ENCODE results near the gene PDE1C.

DNA sequence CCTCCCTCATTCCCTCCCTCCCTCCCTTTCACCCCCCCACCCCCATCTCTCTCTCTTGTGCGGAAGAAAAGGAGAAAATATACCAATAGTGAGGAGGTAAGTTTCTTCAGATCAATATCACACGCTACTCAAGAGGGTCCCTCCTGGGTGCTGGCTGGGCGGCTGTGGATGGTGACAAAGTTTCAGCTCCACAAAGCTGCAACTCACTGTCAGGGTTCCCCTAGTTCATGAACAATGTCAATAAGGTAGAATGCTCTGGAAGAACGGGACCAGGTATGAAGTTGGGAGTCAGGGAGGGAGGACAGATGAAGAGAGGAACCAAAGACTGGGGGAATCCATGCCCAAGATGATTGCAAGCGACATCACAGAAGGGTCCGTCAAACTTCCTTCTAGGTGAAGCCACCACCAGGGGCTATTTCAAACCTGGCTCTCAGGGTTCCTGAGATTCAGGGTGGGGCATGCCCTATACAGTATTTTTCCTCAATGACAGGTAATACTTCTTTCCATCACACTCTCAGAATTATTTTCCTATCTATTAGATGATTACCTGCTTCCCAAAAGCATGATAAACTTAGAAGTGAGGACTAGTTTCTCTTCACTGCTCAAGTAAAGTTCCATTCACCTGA is 1.4 kb upstream of the PDE1C start:
- TF ChIP-seq, protein P1, sequence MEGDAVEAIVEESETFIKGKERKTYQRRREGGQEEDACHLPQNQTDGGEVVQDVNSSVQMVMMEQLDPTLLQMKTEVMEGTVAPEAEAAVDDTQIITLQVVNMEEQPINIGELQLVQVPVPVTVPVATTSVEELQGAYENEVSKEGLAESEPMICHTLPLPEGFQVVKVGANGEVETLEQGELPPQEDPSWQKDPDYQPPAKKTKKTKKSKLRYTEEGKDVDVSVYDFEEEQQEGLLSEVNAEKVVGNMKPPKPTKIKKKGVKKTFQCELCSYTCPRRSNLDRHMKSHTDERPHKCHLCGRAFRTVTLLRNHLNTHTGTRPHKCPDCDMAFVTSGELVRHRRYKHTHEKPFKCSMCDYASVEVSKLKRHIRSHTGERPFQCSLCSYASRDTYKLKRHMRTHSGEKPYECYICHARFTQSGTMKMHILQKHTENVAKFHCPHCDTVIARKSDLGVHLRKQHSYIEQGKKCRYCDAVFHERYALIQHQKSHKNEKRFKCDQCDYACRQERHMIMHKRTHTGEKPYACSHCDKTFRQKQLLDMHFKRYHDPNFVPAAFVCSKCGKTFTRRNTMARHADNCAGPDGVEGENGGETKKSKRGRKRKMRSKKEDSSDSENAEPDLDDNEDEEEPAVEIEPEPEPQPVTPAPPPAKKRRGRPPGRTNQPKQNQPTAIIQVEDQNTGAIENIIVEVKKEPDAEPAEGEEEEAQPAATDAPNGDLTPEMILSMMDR (conservative IDR thresholded peaks at IDR 0.05; ENCODE audit: low read length) = no peak
- TF ChIP-seq EZH2phosphoT487 (IDR thresholded peaks at IDR 0.05; ENCODE audit: borderline replicate concordance, low read depth, low read length) = no peak
